Fibroblast of pulmonary artery (primary cell): ENCODE results near the gene TRIM32.
"Not testable (repeated sequence)": the region's sequence is repeated elsewhere in the genome, so short reads cannot be mapped to it uniquely, and the experiment has no call there.

ENCODE experiments used
- DNase-seq: peaks from one replicate; pipeline ENCODE4 v3.0.0-alpha.2; 2010; ENCODE audit warnings: low read depth
- H3K4me3 ChIP-seq: replicated peaks from 2 replicates; pipeline ENCODE4 v1.5.1; 2011; ENCODE audit warnings: low read depth, mild to moderate bottlenecking, control low read depth, low read length, moderate library complexity
- CTCF ChIP-seq: IDR thresholded peaks from 2 replicates; pipeline ENCODE4 v1.5.1; 2011; ENCODE audit warnings: mild to moderate bottlenecking, control low read depth, low read length, inconsistent platforms; ENCODE audit errors: missing control alignments

Gene TRIM32

GRCh38 chr9:116687754-116688135 is 640 bp downstream of the TRIM32 start:
- DNase-seq: no peak
- TF ChIP-seq CTCF: no peak
- peak overlapping the region; percentile 83 for H3K4me3 ChIP-seq

- TF ChIP-seq CTCF: no peak
- H3K4me3 ChIP-seq: peak overlapping the region; percentile 83
- DNase-seq: no peak
Measured at GRCh38 chr9:116688806-116689485, 1.8 kb downstream of the TRIM32 start.

GRCh38 chr9:116689486-116690032 is 2.5 kb downstream of the TRIM32 start:
- DNase-seq: no peak
- TF ChIP-seq CTCF: no peak
- no peak overlapping the region for H3K4me3 ChIP-seq

GRCh38 chr9:116690805-116691204 is 3.7 kb downstream of the TRIM32 start:
- DNase-seq, H3K4me3 ChIP-seq: not testable (repeated sequence)

GRCh38 chr9:116691607-116692006 is 4.5 kb downstream of the TRIM32 start:
- H3K4me3 ChIP-seq: no peak overlapping the region
- no peak for TF ChIP-seq CTCF
- DNase-seq: no peak

- no peak for TF ChIP-seq CTCF
- no peak overlapping the region for H3K4me3 ChIP-seq
- no peak for DNase-seq
Measured at GRCh38 chr9:116692616-116693015, 5.5 kb downstream of the TRIM32 start.

- no peak overlapping the region for H3K4me3 ChIP-seq
- DNase-seq: peak; percentile 44
- no peak for TF ChIP-seq CTCF
Measured at GRCh38 chr9:116693233-116693731, 6.2 kb downstream of the TRIM32 start.
